Neural progenitor cell (in vitro differentiated cells): ENCODE results near the gene PODN.

ENCODE experiments used
- CTCF ChIP-seq: fragments of 200-600 bp; sonication (generic); IDR thresholded peaks from 2 replicates; pipeline ENCODE4 v1.5.1; 2017; ENCODE audit warnings: antibody characterized with exemption, mild to moderate bottlenecking
- EZH2 ChIP-seq: fragments of 200-600 bp; sonication (generic); IDR thresholded peaks from 2 replicates; pipeline ENCODE4 v1.6.1; 2017; ENCODE audit warnings: antibody characterized with exemption, mild to moderate bottlenecking, moderate library complexity
- EZH2phosphoT487 ChIP-seq: fragments of 200-600 bp; sonication (generic); IDR thresholded peaks from 2 replicates; pipeline ENCODE4 v1.6.1; 2017; ENCODE audit warnings: antibody characterized with exemption

GRCh38 chr1:53066488-53066887 is 4.5 kb downstream of the PODN start:
- TF ChIP-seq CTCF = no peak
- no peak for TF ChIP-seq EZH2phosphoT487
- TF ChIP-seq EZH2 = no peak
